ENCODE results near the gene DENND1A.

DNA sequence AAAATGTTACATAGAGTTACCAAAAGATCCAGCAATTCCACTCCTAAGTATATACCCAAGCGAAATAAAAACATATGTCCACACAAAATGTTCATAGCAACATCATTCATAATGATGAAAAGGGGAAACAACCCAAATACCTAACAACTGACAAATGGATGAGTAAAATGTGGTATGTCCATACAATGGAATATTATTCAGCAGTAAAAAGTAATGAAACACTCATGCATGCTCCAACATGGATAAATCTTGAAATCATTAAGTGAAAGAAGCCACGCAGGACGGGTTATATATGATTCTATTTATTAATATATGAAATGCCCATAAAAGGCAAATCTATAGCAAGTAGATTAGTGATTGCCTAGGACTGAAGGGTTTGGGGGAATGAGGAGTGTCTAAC is 6.0 kb downstream of the DENND1A start:
- TF ChIP-seq, protein P1, sequence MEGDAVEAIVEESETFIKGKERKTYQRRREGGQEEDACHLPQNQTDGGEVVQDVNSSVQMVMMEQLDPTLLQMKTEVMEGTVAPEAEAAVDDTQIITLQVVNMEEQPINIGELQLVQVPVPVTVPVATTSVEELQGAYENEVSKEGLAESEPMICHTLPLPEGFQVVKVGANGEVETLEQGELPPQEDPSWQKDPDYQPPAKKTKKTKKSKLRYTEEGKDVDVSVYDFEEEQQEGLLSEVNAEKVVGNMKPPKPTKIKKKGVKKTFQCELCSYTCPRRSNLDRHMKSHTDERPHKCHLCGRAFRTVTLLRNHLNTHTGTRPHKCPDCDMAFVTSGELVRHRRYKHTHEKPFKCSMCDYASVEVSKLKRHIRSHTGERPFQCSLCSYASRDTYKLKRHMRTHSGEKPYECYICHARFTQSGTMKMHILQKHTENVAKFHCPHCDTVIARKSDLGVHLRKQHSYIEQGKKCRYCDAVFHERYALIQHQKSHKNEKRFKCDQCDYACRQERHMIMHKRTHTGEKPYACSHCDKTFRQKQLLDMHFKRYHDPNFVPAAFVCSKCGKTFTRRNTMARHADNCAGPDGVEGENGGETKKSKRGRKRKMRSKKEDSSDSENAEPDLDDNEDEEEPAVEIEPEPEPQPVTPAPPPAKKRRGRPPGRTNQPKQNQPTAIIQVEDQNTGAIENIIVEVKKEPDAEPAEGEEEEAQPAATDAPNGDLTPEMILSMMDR (IDR thresholded peaks at IDR 0.05) = no peak
- TF ChIP-seq POLR2A (IDR thresholded peaks at IDR 0.05) = no peak

All from adrenal gland (tissue), 5 donors.